HepG2 (cell line): ENCODE data around the gene NAXD. TPM values are rescaled to one million over a fixed set of nuclear protein-coding genes. Genes with fewer than 3 reads are reported as not detected.

Source experiments
- ATAC-seq: fragments of 200-7000 bp; cut with Tn5 transposase; 3 replicates; pipeline ENCODE4 v1.9.1; 2020; ENCODE audit warnings: mild to moderate bottlenecking, moderate library complexity
- BruUV-seq: library from RNA; stranded (reverse); fragments of 400-500 nt; replicated peaks from 2 replicates; lab custom pipeline; 2021; lab: Mats Ljungman, UMichigan
- CTCF ChIA-PET: fragments of 300-600 bp; formaldehyde crosslinking; extraction: SDS; loops from one replicate; lab custom pipeline; 2021; ENCODE audit warnings: low total read pairs, inconsistent platforms, low intra/inter-chr PET ratio; lab: Yijun Ruan, JAX
- POLR2A ChIA-PET: fragments of 350-600 bp; sonication (Branson Sonifier 250); formaldehyde crosslinking; loops from one replicate; lab custom pipeline; 2020; ENCODE audit warnings: antibody characterized with exemption, inconsistent platforms; lab: Yijun Ruan, JAX
- DNase-seq: peaks from one replicate; pipeline ENCODE4 v3.0.0-alpha.2; 2015; ENCODE audit warnings: low spot score
- FAIRE-seq: peaks from 3 replicates; lab custom pipeline; 2011; peaks lifted over from hg19 to GRCh38; lab: Jason Lieb, UNC
- H2AFZ ChIP-seq: one replicate; pipeline ENCODE4 v1.6.1; 2011; ENCODE audit warnings: low read length, inconsistent platforms
- H3K27ac ChIP-seq: fragments of 300-600 bp; 3 replicates; pipeline ENCODE4 v1.8.0; 2011; ENCODE audit warnings: mixed run types, mild to moderate bottlenecking, mixed read lengths, low read length, inconsistent platforms; ENCODE audit not compliant: insufficient read depth; ENCODE audit errors: extremely low read length
- H3K27me3 ChIP-seq, 2 experiments: fragments of 200-600 bp in 1 of 2; 2 replicates in 1 of 2; 3 replicates in 1 of 2; pipeline versions ENCODE4 v1.6.0 to v1.8.0; 2011; ENCODE audit warnings: low read length in 2 of 2, mild to moderate bottlenecking in 2 of 2, moderate library complexity in 2 of 2, inconsistent platforms in 1 of 2; ENCODE audit not compliant: insufficient read depth in 2 of 2, control insufficient read depth in 1 of 2
- H3K36me3 ChIP-seq, 2 experiments: fragments of 200-600 bp in 1 of 2; replicated peaks in 1 of 2; 2 replicates in 1 of 2; 3 replicates in 1 of 2; pipeline versions ENCODE4 v1.5.1 to v1.8.0; 2011; ENCODE audit warnings: low read length in 2 of 2, inconsistent platforms in 1 of 2; ENCODE audit not compliant: insufficient read depth in 2 of 2, control insufficient read depth in 1 of 2
- H3K4me1 ChIP-seq: 2 replicates; pipeline ENCODE4 v1.5.1; 2012; ENCODE audit warnings: low read length, inconsistent platforms; ENCODE audit not compliant: insufficient read depth
- H3K4me2 ChIP-seq: 2 replicates; pipeline ENCODE4 v1.6.0; 2011; ENCODE audit warnings: low read depth, low read length, inconsistent platforms
- H3K4me3 ChIP-seq, 3 experiments: fragments of 200-600 bp in 1 of 3; sonication (generic), shearing (Covaris generic) in 1 of 3; replicated peaks in 1 of 3; 2 replicates each; pipeline ENCODE4 v1.5.1; 2011 to 2016; ENCODE audit warnings: low read length in 3 of 3, inconsistent platforms in 2 of 3, low read depth in 2 of 3, mild to moderate bottlenecking in 2 of 3, control low read depth in 1 of 3, mixed read lengths in 1 of 3; ENCODE audit not compliant: insufficient read depth in 1 of 3
- H3K79me2 ChIP-seq: one replicate; pipeline ENCODE4 v1.6.1; 2011; ENCODE audit warnings: low read length, inconsistent platforms; ENCODE audit not compliant: insufficient read depth
- H3K9ac ChIP-seq: 2 replicates; pipeline ENCODE4 v1.6.0; 2011; ENCODE audit warnings: mild to moderate bottlenecking, low read depth, low read length, inconsistent platforms; ENCODE audit not compliant: insufficient read depth
- H3K9me3 ChIP-seq: 2 replicates; pipeline ENCODE4 v1.5.1; 2012; ENCODE audit warnings: mild to moderate bottlenecking, low read length
- H4K20me1 ChIP-seq: 2 replicates; pipeline ENCODE4 v1.6.0; 2011; ENCODE audit warnings: inconsistent platforms, mild to moderate bottlenecking, low read length, moderate library complexity; ENCODE audit not compliant: insufficient read depth
- ATF1 ChIP-seq: IDR thresholded peaks from 2 replicates; pipeline ENCODE4 v1.6.1; 2016; ENCODE audit warnings: mild to moderate bottlenecking, control low read depth
- ATF3 ChIP-seq: sonication (generic); formaldehyde crosslinking; IDR thresholded peaks from 2 replicates; pipeline ENCODE4 v1.4.0; 2020; ENCODE audit warnings: missing genetic modification reagents
- BORCS8-MEF2B ChIP-seq: sonication (generic); formaldehyde crosslinking; IDR thresholded peaks from 2 replicates; pipeline ENCODE4 v1.8.0; 2022; ENCODE audit warnings: mild to moderate bottlenecking, missing genetic modification reagents
- CCDC6 ChIP-seq: sonication (generic); formaldehyde crosslinking; IDR thresholded peaks from 2 replicates; pipeline ENCODE4 v1.8.1; 2022; ENCODE audit warnings: mild to moderate bottlenecking, missing genetic modification reagents, moderate library complexity
- FOSL2 ChIP-seq: sonication (generic); formaldehyde crosslinking; IDR thresholded peaks from 2 replicates; pipeline ENCODE4 v1.4.0; 2020; ENCODE audit warnings: missing genetic modification reagents
- FOXM1 ChIP-seq: sonication (generic); formaldehyde crosslinking; IDR thresholded peaks from 2 replicates; pipeline ENCODE4 v1.5.0; 2020; ENCODE audit warnings: missing genetic modification reagents
- HMG20A ChIP-seq: IDR thresholded peaks from 2 replicates; pipeline ENCODE4 v1.6.1; 2016; ENCODE audit warnings: borderline replicate concordance
- HNRNPH1 ChIP-seq: fragments of 200-400 bp; formaldehyde crosslinking; optimal IDR thresholded peaks from 2 replicates; pipeline ENCODE3; 2017; ENCODE audit warnings: mild to moderate bottlenecking, low read depth, low read length
- KMT2A ChIP-seq: sonication (generic); formaldehyde crosslinking; IDR thresholded peaks from 2 replicates; pipeline ENCODE4 v1.4.0; 2020; ENCODE audit warnings: missing genetic modification reagents
- PRMT3 ChIP-seq: sonication (generic); formaldehyde crosslinking; IDR thresholded peaks from 2 replicates; pipeline ENCODE4 v1.8.1; 2022; ENCODE audit warnings: low read depth, mild to moderate bottlenecking, moderate library complexity, missing genetic modification reagents, borderline replicate concordance
- SIN3B ChIP-seq: fragments of 150-350 bp; IDR thresholded peaks from 2 replicates; pipeline ENCODE4 v1.6.1; 2014; ENCODE audit warnings: low read length
- SNAPC5 ChIP-seq: sonication (generic); formaldehyde crosslinking; IDR thresholded peaks from 2 replicates; pipeline ENCODE4 v1.8.1; 2023; ENCODE audit warnings: mild to moderate bottlenecking, missing genetic modification reagents, borderline replicate concordance
- TMF1 ChIP-seq: sonication (generic); formaldehyde crosslinking; IDR thresholded peaks from 2 replicates; pipeline ENCODE4 v1.8.1; 2022; ENCODE audit warnings: low read depth, missing genetic modification reagents
- ZBTB37 ChIP-seq: sonication (generic); formaldehyde crosslinking; IDR thresholded peaks from 2 replicates; pipeline ENCODE4 v1.4.0; 2020; ENCODE audit warnings: mild to moderate bottlenecking, missing genetic modification reagents
- ZKSCAN5 ChIP-seq: sonication (generic); formaldehyde crosslinking; IDR thresholded peaks from 2 replicates; pipeline ENCODE4 v1.5.1; 2020; ENCODE audit warnings: mild to moderate bottlenecking, missing genetic modification reagents
- ZMAT5 ChIP-seq: sonication (generic); formaldehyde crosslinking; IDR thresholded peaks from 2 replicates; pipeline ENCODE4 v1.5.0; 2020; ENCODE audit warnings: mild to moderate bottlenecking, low read depth, missing genetic modification reagents, borderline replicate concordance
- ZNF367 ChIP-seq: sonication (generic); formaldehyde crosslinking; IDR thresholded peaks from 2 replicates; pipeline ENCODE4 v1.4.0; 2020; ENCODE audit warnings: missing genetic modification reagents, borderline replicate concordance
- ZNF773 ChIP-seq: sonication (generic); formaldehyde crosslinking; IDR thresholded peaks from 2 replicates; pipeline ENCODE4 v1.4.0; 2020; ENCODE audit warnings: missing genetic modification reagents, borderline replicate concordance
- ZNF776 ChIP-seq: sonication (generic); formaldehyde crosslinking; IDR thresholded peaks from 2 replicates; pipeline ENCODE4 v1.4.0; 2020; ENCODE audit warnings: mild to moderate bottlenecking, missing genetic modification reagents
- ZSCAN30 ChIP-seq: sonication (generic); formaldehyde crosslinking; IDR thresholded peaks from 2 replicates; pipeline ENCODE4 v1.5.0; 2020; ENCODE audit warnings: mild to moderate bottlenecking, missing genetic modification reagents
- WGBS: methylation state at CpG from one replicate; pipeline ENCODE4 v1.1.6; 2017; ENCODE audit warnings: low lambda C conversion rate; 5-methylcytosine and 5-hydroxymethylcytosine counted together
- in situ Hi-C: cut with HindIII; loops from 2 replicates; pipeline ENCODE4 v1.10.0; 2017; ENCODE audit warnings: low pct_unique_long_range_greater_than_20kb; ENCODE audit not compliant: extremely low pct_ligation_motif_present
- intact Hi-C: fragments of 100-400 bp; cut with micrococcal nuclease; formaldehyde crosslinking; loops from one replicate; pipeline ENCODE4 v1.10.0; 2022; ENCODE audit not compliant: unreplicated experiment
- polyA plus RNA-seq, 8 experiments: library from polyadenylated mRNA; depleted of rRNA in 3 of 8; stranded (reverse) in 7 of 8; unstranded in 1 of 8; fragments of >200 nt; fragmentation: Illumina TruSeq in 4 of 8; extraction: Trizol in 4 of 8; gene quantifications; 2 replicates each; pipeline versions ENCODE4 v1.2.1 to v1.2.3, GENCODE V29; 2011 to 2016; ENCODE audit warnings: low read depth in 4 of 8, missing spikeins in 1 of 8, mixed read lengths in 1 of 8; ENCODE audit not compliant: insufficient read depth in 1 of 8
- total RNA-seq, 5 experiments: library from RNA; depleted of rRNA; stranded (reverse); fragments of >200 nt; fragmentation: Illumina TruSeq; extraction: Trizol; gene quantifications; 2 replicates each; pipeline ENCODE4 v1.2.3, GENCODE V29; 2016; ENCODE audit warnings: low read depth in 1 of 5

NAXD gene
- total and polyA plus RNA-seq, 2 of the 13 experiments (the other 11 are each of a cell fraction or from before 2014, with no cell fraction given), result 19.0 to 23.2 TPM

GRCh38 chr13:110653271-110653670 lies 37.9 kb downstream of the NAXD start (continued):
- TF ChIP-seq ZNF776 (CRISPR knock-in tag) (no peak), ZNF367 (CRISPR knock-in tag) (no peak), CCDC6 (no peak), ZSCAN30 (no peak), ZBTB37 (CRISPR knock-in tag) (no peak), HNRNPH1 (no peak), SNAPC5 (CRISPR knock-in tag) (no peak), KMT2A (CRISPR knock-in tag) (no peak), ATF1 (no peak), ZNF773 (CRISPR knock-in tag) (no peak)

GRCh38 chr13:110653851-110654250 lies 38.5 kb downstream of the NAXD start:
- ATAC-seq (no peak), FAIRE-seq (no peak), DNase-seq (no peak)
- Histone ChIP-seq H3K27ac (no peak overlapping the region), H3K4me1 (no peaks in the 10 kb centered on the region), H3K9me3 (no peaks in the 10 kb centered on the region), H3K36me3 (peaks cover 4 to 35% of the 10 kb centered on the region in 2 experiments), H2AFZ (no peak overlapping the region), H3K4me3 (no peak overlapping the region), H3K79me2 (no peaks in the 10 kb centered on the region), H4K20me1 (no peaks in the 10 kb centered on the region), H3K9ac (no peak overlapping the region), H3K27me3 (no peaks in the 10 kb centered on the region), H3K4me2 (no peak overlapping the region)
- intact Hi-C loops (no loop called here), in situ Hi-C loops (no loop called here)
- BruUV-seq, result no TSS peak
- ChIA-PET CTCF (no interaction called here), POLR2A (no interaction called here)
- WGBS, result 98% methylated on average over 11 of the region's 14 CpGs
- TF ChIP-seq ATF3 (CRISPR knock-in tag), result no peak
- no peak for TF ChIP-seq TMF1 (CRISPR knock-in tag)
- no peak for TF ChIP-seq FOXM1 (CRISPR knock-in tag)
- no peak for TF ChIP-seq BORCS8-MEF2B (CRISPR knock-in tag)
- no peak for TF ChIP-seq PRMT3 (CRISPR knock-in tag)
- TF ChIP-seq SIN3B, result no peak
- TF ChIP-seq FOSL2 (CRISPR knock-in tag), result no peak
- no peak for TF ChIP-seq ZKSCAN5 (CRISPR knock-in tag)
- TF ChIP-seq HMG20A (CRISPR knock-in tag), result no peak
- no peak for TF ChIP-seq ZMAT5 (CRISPR knock-in tag)
